DMS53 treated with DMSO at 0.1 percent for 48 hours (cell line): ENCODE data around the gene FAAP100.

Experiments used
- DNase-seq: peaks from one replicate; lab custom pipeline; 2025; ENCODE audit not compliant: unreplicated experiment; lab: John Stamatoyannopoulos, UW

Gene FAAP100

DNA sequence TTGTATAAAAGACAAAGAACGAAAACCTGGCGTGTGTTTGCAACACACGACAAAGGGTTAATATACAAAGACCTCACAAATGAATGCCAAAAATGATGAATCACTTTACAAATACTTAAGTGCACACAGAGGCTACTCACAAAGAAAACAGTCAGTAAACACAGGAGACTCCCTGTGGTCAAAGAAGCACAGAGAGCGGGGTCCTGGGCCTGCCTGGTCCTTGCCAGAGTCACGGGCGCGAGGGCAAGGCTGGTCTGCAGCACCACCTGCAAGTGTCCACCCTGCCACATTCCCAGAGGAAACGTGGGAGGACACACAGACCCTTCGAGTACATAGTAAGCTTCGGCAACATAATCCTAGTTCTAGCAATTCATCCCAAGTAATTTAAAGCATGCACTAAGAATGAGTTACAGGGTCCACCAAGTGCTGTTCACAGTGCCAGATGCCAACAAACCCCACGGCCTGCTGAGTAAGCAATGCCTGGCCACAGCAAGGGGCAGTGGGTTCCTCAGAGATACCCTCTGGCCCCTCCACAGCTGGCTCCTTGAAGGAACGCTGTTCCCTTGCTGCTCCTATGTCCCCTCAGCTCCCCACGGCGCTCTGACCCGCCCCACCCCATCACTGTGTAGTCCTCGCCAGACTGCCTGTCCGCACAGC, 24.6 kb upstream of the FAAP100 start:
- peak; percentile 16 for DNase-seq

DNA sequence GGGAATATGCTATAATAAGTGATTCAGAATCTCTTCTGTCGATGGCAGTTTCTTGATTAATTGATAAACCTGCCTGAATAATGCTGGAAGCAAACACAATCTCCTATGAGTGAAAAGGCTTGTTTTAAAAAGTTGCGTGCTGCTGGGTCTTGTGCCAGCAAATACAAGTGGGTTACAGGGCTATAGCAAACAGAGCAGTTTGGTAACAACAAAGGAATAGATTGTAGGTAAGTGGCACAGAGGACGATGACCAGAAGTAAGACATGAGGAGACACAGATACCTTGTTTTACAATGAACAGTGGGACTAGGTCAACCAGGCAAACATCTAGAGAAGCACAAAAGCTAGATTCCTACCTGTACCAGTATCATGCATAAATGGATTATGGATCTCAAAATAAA, 23.7 kb upstream of the FAAP100 start:
- no peak for DNase-seq

DNA sequence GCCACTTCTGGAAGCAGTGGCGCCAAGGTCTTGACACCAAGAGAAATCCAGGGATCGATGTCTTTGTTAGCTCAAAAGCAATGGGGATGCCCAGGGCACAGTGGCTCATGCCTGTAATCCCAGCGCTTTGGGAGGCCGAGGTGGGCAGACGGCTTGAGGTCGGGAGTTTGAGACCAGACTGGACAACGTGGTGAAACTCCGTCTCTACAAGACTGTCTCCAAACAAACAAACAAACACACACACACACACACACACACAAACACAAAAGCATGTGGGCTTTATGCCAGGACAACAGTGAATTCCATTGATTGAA, 22.4 kb upstream of the FAAP100 start:
- no peak for DNase-seq

DNA sequence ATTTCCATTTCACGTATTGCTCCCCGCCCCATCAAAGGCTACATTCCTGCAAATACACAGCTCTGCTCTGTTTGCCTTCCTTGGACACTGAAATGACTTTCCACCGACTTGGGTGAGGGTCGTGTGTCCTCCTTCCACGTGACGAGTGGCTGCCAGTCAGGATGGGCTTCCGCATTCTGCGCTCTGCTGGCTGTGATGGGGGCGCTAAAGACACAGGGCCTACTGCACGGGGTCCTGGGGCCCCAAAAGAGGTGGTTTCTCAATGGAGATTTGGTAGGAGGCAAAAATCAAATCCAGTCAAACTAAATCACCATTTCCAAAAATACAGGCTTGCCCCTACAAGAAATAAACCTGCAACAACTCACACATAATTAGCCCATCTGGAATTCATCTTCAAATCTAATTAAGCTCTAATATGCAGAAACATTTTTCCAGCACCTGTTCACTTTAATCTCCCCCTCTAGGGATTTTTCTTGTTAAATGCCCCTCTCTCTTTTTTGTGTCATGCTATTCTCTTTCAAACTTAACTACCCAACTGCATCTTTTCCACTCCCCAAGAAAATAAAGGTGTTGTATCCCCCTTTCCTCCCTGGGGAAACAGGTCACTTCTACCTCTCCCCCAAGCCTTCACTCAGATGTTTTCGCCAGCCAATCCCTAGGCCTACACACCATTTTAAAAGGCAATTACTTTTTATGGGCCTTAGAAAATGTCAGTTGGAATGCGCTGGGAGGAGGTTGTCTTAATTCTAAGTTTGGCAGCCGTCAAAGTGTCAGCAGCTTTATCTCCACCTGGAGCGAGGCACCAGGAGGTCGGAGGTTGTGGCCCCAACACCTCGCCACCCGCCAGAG, 21.9 kb upstream of the FAAP100 start:
- no peak for DNase-seq

DNA sequence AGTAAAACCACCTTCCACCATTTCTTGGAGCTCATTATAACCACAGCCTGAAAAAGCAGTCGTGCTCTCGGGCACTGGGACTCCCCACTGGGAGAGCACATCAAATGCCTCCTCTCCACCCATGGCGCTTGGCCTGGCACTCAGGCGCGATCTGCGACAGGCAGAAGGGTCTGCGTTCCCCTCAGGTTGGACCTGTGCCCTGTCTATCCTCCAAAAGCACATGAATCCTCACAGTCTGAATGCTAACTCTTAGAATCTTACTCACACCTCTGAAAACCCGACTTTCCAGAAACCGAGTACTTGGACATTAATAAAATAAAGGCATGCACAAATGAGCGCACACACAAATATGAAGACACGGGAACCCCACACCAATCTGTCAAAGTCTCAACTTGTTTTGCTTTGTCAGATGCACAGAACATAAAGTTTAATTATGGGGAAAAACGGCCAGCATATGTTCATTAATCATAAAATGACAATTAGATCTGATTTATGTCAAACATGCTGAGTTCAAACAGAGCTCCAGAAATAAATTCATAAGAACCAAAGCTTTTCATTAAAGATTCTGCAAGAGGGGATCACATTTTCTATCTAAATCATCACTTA, 20.5 kb upstream of the FAAP100 start:
- no peak for DNase-seq

DNA sequence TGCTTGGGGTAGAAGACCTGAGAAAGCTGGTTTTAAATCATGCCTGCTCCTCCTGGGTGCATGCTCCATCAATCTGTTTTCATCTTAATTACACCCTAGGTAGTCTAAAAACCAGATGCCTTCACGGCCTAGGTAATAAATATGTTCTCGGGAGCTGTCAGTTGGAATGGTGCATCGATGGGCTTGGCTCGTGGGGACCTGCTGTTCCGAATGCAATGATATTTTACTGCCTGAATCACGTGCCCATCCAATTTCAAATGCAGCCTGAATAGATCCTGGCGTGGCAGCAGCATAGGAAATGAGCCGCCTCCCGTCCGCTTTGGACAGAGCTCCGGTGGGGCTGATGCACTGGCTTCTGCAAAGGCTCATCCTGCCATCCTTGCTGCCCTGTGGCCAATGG, 18.8 kb upstream of the FAAP100 start:
- no peak for DNase-seq

DNA sequence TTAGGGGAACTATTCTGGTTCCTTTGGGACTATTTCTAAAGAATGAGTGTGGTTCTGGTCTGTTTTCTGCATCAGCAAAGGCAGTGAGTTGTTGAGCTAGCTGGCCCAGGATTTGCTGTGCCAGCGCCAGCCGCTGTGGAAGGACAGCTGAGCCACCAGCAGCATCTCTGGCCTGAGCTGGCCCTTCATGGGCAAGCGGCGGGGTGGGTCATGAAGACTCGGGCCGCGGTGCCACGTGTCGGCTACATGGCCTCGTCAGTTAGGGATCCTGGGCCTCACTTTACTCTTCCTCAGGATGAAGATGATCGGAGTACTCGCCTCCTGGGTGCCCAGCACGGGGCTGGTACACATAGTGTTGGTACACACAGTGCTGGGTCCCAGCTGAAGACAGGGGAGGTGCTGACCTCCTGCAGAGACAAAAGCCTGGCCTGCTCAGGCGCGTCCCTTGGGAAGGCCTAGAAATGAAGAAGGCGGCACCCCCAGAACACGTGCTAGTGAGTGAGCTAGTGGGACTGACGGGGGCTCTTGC, 17.9 kb upstream of the FAAP100 start:
- DNase-seq, result no peak

DNA sequence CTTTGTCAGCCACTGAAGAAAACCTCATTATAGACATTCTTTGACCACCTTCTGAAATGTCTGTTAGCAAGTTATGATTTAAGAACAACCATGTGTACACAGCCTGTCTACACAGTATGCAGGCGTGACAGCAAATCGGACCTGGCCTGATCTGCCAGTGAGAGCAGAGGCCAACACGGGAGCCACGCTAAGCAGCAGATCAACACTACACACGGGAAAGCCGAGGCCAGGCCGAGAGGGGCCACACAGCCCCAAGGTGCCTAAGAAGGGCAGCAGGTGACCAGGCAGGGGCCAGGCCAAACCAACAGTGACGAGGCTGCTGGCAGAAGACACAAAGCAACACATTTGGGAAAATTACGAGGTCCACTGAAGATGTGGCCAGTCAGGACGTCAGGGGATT, 16.3 kb upstream of the FAAP100 start:
- DNase-seq, result no peak

DNA sequence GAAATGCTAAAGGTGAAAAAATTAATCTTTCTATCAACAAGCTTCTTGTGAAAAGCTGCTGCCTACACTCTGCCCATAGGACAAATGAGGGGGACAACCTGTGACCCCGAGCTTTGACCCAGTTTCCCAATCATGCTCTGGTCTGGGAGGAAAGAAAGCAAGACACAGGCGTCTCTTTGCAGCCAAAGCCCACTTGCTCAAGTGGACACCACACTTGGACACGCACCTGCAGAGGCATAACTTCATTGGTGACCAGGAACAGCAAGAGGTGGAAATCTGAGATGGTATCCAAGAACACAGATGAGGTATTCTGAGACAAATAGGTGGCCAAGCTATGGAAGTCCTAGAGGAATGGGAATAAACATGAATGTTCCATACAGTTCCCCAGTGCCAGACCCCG, 15.0 kb upstream of the FAAP100 start:
- no peak for DNase-seq

DNA sequence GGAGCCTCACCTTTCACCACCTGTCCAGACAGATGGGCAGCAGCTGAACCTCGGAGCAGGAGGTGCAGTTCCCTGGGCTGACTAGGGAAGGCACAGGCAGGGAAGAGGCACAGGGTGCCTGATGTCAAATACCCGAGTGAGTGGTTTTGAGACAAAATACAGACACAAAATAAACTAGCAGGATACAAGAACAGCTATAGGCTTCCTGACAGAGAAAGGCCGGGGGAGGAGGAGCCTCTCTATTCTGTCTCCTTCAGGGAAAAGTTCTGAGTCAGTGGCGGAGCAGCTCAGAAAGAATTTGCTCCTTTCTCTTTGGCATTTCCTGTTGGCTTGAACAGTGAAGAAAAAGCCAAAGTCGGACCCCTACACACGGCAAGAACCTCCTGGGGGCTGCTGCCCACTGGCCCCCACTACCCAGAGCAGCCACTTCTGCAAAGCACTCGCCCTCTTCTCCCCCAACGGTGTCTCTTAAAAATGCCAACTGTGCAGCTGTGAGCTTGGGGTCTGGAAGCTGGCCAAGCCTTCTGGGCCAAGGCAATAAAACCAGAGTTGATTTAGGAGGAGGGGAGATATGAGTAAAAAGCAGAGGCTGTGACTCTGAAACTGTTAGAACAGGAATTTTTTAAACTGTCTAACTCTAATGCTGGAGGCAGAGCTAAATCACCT, 14.4 kb upstream of the FAAP100 start:
- peak; percentile 71 for DNase-seq

DNA sequence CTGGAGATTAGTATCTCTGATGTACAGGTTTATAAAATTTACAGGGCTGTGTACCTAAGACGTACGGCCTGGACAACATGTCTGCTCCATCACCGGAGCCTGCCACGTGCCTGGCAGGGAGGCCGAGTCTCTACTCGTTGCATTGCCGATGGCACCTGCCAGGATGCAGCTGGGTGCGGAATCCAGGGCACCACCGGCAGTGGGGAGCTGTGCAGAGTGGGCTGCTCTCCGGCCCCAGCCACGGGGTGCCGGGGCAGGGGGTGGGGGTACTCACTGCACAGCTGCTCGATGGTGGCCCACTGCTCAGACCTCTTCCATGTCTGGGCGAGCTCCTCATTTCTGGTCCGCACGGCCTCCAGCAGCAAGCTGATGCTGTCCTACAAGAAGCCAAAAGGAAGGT, 13.1 kb upstream of the FAAP100 start:
- no peak for DNase-seq

DNA sequence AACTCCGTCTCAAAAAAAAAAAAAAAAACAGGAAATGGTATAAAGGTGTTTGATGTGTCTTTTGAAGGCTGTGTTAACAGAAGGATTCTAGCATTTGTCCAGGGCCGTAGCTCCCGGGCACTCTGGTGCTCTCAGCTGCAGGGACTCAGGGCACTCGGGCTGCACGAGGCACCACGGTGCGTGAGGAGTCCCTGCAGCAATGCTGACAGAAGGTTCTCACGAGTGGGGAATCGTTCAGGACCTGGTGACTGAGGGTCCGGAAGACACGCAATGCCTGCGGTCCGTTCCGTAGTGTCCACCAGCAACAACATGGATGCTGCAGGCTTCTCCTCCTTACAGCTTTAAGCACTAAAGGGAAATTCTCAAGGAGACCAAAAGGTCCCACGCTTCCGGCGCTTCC, 12.6 kb upstream of the FAAP100 start:
- DNase-seq, result no peak

DNA sequence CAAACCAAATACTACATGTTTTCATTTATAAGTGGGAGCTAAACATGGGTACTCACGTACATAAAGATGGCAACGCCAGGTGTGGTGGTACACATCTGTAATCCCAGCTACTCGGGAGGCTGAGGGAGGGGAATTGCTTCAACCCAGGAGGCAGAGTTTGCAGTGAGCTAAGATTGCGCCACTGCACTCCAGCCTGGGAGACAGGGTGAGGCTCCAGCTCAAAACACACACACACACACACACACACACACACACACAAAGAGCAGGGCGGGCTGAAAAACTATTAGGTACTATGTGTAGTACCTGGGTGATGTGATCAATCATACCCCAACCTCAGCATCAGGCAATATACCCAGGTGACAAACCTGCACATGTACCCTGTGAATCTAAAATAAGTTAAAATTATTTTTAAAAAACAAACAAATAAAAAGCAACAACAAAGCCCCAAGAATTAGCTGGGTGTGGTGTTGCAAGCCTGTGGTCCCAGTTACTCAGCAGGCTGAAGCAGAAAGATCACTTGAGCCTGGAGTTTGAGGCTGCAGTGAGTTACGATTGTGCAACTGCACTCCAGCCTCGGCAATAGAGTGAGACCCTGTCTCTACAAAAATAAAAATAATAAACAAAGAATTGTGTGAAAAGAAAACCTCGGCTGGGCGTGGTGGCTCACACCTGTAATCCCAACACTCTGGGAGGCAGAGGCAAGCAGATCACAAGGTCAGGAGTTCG, 11.9 kb upstream of the FAAP100 start:
- no peak for DNase-seq

DNA sequence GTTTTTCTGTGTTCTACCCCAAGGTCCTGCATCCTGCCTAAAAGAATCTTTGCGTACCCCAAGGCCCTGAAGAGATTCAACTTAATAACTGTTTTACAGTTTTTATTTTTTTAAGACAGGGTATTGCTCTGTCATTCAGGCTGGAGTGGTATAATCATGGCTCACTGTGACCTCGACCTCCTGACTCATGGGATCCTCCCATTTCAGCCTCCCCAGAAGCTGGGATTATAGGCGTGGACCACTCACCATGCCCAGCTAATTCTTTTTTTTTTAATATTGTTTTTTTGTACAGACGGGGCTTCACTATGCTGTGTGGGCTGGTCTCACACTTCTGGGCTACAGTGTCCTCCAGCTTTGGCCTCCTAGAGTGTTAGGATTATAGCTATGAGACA, 9.3 kb upstream of the FAAP100 start:
- DNase-seq, result no peak

DNA sequence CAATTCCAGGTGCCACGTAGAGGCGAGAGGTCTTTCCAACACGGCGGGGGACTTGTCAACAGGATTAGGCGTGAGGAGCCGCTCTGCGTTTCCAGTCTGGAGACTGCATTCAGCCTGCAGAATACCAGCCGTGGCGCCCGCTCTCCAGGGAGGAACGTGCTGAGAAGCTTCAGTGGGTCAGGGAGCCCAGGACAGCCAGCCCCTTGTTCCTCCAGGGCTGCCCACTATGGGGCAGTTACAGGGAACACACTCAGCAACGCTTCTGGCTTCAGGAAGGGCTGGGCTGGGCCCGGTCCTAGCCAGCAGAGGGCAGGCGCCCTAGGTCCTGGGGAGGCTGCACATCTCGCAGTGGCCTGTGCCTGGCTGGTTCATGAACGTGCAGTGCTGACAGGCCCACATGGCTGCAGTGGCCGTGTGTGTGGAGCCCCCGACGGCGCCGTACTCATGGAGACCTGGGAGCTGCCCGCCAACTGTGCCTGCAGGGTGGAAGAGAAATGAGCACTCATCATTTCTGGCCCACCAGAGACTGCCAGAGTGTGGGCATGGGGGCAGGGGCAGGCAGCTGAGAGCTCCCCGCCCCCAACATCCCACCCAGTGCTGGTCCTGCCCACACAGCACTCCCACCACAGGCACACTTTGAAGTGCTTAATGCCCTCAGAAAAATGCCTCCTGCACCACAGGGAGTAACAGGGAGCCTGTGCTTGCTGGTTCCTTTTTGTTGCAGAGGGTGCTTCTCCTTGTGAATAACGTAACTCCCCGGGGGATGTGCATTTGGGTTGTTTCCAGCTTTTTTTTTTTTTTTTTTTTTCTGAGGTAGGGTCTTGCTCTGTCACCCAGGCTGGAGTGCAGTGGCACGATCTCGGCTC, 7.0 kb upstream of the FAAP100 start:
- no peak for DNase-seq

DNA sequence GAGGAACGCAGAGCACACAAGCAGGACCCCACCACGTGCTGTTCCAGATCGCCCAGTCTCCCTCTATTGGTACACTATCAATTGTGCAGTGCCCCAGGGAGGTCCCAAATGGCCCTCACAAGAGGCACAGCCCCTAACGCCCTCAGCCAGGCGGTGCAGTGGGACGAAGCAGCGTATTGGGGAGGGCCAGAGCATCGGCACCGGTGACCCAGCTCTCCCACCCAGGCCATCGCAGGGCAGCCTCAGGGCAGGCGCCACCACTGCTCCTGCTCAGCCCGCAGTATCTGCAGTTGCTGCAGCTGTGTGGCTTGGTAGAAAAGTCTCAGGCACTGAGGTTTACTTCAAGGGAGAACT, 5.9 kb upstream of the FAAP100 start:
- DNase-seq, result no peak

DNA sequence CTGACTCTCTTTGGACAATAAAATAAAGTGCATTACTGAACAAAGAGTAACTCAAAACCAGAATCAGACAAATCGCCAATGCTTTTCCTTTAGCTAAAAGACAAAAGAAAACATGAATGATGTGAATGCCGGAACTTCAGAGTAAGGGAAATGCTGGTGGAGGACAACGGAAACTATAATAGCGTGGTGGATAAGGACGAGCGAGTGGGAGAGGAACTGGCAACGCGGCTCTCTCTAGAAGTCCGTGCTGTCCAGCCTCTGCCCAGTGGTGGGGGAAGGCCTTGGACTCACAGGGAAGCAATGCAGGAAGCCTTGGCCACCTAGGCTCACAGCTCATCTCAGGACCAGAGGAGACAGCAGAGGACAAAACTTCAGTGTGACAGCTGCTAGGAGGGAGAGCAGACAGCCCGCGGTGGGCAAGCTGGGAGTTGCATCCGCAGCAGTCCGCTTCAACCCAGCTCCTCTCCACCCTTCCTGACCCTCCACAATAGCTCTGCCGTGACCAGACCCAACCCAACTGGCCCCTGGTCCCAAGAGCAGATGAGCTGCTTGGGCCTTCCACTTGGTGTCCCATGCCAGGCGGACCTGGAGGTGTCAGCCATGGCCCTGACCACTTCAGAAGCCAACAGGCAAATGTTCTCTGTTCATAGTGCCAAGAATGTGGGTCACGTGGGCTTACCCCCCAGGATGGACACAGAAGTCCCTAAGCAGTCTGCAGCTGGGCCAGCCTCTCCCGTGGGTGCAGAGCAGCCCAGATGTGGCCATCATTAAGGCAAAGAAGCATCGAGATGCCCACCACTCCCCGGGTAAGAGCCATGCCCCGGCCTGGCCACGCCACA, 5.3 kb upstream of the FAAP100 start:
- no peak for DNase-seq

DNA sequence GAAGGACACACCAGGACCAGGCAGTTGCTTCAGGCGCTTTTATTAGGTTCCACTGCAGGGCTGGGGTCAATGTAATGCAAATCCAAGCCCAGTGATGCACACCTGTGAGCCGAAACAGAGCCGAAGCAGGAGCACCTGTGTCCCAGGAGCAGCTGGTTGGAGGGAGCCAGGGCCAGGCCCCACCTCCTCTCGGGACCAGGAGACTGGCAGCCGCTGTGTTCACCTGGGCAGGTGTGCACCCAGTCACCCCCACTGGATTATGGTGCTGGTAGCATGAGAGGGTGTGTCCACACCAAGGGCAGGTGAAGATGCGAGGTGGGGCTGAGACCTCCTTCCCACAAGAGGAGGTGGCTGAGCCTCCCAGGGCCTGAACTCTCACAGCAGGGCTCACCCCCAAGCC, 4.7 kb upstream of the FAAP100 start:
- DNase-seq, result peak; percentile 80

DNA sequence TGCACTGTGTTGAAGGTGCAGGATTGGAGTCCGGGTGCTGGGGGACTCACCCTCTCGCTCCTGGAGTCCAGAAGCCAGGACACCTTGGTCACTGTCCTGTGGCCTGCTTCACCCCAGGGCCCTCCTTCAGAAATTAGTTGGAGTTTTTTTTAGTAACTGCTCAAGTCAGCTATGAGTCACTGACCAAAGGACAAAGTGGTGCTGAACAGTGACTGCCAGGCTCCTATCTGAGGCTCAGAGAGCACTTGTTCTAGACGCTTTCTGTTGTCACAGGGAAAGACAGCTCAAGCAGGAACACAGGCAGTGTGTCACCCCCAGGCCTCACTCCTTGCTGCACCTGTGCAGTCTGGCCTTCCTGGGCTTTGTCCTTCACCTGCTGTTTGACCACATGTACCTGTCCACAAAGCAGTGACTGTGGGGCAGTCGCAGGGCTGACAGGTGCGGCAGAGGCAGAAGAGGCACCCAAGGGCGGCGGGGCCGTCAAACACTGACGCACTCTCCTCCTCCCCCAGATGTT, 4.1 kb upstream of the FAAP100 start:
- DNase-seq, result peak; percentile 95
